ENCODE results near the gene TMEM120B.

Gene TMEM120B

DNA sequence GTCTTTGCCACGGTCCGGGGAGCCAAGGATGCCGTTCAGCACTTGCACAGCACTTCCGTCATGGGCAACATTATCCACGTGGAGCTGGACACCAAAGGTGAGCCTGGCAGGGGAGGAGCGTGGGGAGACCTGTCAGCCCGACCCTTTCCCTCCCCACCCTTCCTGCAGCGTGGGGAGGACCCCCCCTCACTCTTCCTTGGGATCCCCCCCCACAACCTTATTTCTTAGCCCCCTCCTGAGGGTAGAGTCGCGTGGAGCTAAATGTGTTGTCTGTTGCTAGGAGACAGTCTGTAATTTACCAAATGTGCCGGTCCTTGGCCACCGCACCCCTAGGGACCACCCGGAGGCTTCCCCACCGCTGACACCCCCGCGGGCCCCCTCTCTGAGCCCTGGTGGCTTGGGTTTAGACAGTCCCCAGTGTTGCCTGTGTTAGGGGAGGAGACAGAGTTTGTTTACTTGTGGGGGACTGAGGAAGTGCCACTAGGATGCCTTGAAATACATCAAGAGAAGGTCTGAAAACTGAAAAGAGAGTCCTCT, 93.5 kb downstream of the TMEM120B start:
- peak; percentile 66 for DNase-seq

DNA sequence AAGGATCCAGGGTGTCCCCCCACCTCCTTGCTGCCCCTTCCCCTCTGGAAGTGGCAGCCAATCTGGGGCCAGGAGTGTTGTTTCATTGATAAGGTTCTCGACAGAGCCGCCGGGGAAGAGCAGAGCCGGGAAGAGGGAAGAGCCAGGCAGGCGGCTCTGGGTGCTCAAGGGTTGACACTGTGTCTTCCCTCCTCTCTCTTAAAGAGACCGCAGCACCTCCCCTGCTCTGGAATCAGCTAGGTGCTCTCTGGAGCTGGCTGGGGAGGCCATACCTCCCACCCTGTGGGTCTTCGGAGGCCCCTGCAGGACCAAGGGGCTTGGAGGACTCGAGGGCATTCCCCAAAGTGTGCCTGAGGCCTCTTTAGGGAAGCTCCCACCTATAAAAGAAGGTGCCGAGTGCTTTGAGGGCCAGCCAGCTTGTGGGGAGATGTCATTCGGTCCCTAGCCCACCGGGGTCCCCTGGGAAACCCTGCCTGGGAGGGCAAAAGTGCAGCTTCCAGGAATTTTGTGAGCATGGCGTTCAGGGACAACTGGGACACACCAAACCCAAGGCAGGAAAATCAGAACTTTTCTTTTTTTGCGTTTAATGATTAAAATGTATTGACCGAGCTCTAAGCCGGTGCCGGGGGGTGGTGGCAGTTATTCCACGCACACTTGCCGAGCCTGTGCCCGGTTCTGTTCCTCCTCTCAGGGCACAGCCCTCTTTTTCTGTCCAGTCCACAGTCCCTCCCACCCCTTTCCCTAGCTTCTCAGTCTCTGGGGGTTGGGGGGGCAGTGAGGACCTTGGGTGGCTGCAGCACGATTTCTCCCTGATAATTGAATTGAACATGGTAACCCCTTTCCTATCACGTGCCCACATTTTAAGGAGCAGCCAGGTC, 94.2 kb downstream of the TMEM120B start:
- no peak for DNase-seq

DNA sequence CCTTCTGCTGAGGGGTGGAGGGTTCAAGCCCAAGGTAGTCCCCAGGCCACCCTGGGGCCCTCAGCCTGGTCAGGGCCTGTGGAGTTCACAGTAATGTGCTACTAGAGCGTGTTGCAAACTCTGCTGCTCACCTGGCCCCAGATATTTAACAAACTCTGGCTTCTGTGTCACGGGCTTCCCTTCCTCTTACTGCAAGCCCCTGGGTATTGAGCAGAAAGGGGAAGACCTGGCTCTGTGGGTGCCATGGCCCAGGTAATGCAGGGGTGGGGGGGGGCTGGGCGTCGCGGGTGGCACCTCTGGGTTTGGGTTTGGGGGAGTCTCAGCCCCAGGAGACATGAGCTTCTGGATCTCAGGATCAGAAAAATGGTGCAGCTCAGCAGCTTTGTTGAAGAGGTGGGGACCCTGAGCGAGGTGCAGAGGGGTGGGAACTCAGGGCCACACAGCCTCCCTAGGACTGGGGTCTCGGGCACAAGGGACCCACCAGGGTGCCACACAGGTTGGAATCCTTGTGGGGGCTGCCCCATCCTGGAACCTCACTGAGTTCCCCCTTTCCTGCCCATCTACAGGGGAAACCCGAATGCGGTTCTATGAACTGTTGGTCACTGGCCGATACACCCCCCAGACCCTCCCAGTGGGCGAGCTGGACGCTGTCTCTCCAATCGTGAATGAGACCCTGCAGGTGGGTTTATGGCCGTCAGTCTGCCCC, 95.2 kb downstream of the TMEM120B start:
- DNase-seq: no peak

DNA sequence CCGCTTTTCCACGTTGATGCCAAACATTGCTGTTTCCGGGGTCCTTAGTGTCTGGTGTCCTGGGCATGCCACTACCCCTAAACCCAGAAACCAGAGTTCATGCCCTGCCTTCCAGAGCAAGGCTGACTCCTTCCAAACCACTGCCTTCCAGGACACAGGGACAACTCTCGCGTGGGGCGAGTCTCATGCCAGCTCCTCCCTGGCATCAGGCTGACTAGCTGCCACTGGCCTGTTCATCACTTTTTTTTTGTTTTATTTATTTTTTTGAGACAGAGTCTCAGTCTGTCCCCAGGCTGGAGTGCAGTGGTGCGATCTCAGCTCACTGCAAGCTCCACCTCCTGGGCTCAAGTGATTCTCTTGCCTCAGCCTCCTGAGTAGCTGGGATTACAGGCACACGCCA, 96.1 kb downstream of the TMEM120B start:
- no peak for DNase-seq

DNA sequence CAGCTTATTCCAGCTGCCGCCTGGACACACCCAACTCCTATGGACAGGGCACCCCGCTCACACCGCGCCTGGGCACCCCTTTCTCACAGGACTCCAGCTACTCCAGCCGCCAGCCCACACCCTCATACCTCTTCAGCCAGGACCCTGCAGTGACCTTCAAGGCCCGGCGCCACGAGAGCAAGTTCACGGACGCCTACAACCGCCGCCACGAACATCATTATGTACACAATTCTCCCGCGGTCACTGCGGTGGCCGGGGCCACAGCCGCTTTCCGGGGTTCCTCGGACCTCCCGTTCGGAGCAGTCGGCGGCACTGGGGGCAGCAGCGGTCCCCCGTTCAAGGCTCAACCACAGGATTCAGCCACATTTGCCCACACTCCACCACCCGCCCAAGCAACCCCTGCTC, 97.2 kb downstream of the TMEM120B start:
- DNase-seq: no peak

DNA sequence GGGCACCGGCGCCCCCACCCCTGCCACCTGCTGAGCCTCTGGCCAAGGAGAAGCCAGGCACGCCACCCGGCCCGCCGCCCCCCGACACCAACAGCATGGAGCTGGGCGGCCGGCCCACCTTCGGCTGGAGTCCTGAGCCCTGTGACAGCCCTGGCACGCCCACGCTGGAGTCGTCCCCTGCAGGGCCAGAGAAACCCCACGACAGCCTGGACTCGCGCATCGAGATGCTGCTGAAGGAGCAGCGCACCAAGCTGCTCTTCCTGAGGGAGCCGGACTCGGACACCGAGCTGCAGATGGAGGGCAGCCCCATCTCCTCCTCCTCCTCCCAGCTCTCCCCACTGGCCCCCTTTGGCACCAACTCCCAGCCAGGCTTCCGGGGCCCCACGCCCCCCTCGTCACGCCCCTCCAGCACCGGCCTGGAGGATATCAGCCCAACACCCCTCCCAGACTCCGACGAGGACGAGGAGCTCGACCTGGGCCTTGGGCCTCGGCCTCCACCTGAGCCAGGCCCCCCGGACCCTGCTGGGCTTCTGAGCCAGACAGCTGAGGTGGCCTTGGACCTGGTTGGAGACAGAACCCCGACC, 97.8 kb downstream of the TMEM120B start:
- DNase-seq: no peak

DNA sequence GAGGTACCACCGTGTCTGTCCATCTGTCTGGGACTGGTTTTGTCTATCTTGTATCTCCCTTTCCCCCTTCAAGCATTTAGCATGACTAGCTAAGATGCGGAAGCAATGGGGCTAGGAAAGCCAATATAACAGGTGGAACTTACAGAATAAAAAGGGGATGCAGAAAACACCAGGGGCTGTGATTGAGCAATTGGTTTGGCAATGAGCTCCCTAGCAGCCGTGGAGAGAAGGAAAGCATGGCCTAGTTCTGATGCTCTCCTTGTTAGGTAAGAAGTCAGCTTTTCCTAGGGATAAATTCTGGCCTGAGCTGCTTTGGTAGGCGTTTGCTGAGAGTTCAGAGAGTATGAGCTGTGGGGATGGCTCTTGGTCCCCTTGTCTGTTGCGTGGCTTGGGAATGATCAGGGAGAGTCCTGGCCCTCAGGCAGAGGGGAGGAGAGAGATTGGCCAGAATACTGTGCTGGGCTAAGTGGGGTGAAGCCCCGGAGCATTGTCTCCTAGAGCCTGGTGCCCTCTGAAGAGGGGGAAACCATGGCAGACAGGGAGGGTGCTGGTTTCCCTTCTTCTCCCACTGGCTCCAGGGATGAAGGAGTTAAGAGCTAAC, 98.4 kb downstream of the TMEM120B start:
- no peak for DNase-seq

DNA sequence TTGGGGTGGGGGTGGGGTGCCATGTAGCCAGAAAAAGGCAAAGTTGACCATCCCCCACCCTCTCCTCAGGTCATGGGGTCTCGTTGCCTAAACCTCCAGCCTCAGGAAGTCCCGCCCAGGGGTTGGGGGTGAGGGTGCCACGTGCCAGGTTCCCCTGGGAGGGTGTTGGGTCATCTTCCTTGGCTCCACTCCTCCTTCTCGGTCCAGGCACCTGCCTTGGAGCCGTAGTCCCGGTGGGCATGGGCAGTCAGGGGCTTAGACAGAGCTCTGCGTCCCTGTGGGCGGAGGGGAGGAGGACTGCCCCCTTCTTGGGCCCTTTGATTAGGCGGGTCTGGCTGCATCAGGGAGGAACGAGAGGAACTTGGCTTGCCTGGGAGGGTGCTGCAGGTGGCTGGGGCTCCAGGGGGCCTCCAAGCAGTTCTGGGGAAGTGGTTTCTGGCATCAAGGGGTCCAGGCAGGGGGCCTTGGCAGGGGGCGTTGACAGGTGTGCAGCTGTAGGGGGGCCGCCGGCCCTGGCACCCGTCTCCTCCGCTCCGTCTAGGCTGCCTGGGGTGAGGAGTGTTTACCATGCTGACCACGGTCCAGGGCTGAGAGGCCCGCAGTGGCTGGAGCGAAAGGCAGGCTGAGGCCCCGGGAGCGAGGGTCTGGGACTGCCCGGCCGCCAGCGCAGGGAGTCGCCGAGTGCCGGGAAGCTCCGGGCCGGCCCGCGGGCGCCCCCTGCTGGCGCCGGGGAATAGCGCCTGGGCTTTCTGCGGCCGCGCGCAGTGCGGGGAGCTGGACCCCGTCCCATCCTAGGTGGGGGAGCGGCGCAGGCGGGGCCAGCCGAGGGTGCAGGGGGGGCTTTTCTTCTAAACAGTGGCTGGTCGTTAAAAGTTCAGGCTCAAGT, 99.1 kb downstream of the TMEM120B start:
- DNase-seq: peak; percentile 75

DNA sequence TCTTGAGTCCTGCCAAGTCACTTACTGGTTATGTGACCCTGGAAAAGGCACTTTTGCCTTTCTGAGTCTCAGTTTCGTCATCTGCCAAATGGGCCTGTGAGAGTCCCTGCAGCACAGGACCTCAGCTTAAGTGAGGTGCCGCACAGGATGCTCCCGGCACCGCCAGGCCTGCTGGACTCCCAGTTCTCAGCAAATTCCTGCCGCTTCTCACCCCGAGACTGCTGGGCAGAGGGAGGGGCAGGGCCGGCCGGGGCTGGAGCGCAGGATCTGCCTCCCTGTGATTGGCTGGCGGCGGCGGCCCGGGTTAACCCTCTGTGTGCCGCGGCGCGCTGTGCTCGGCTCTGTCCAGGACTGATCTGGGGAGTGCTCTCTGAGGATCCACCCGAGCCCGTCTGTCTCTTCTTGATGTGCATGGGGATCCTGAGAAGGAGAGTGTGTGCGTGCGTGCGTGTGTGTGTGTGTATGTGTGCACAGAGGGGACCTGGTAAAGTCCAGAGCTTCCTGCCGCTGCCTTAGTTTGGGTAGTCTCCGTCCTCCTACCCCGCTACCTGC, 99.8 kb downstream of the TMEM120B start:
- DNase-seq: no peak

DNA sequence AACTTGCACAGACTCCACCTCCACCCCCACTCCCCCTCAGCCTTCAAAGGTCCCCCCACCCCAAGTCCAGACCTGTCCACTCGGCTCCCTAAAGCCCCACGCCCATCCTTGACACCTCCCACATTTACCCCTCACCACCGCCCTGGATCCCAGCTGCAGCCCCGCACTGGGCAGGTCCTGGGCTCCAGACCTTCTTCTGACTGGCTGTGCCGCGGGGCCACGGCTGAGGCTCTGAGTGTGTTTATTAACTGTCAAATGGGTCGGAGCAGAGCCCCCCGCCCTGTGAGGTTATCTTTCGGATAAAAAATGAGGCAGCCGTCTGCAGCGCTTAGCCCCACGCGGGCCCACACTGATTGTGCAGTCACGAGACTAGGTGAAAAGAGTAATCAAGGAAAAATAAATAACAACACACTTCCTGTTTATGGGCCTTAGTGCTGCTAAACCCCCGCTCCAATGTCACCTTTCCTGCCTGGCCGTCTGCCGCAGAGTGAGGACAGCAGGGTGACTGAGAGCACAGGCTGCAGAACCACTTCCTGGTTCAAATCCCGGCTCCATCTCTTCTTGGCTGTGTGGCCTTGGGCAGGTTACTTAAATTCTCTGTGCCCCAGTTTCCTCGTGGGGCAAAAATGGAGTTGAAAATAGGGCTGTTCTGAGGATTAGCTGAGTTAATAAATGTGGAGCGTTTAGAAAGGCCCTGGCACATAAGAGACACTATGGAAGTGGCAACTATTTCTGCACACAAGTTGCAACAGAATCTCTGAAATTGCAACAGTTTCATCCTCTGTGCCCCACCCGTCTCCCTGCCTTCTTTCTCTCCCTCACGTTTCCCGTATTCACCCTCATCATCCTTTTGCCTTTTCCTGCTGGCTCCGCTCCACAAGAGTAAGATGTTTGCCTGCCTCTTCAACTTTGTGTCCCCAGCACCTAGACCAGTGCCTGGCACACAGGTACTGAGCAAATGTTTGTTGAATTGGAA, 100.7 kb downstream of the TMEM120B start:
- DNase-seq: no peak

DNA sequence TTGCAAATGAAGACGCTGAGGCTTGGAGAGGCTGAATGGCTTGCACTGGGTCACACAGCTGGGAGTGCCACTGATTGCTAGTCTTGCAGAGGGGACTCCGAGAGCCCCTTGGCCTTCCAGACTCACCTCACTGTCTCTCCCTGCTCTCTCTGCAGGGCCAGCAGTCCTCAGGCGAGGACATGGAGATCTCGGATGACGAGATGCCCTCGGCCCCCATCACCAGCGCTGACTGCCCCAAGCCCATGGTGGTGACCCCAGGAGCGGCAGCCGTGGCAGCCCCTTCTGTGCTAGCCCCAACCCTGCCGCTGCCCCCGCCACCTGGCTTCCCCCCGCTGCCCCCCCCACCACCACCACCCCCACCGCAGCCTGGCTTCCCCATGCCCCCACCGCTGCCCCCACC, 101.4 kb downstream of the TMEM120B start:
- no peak for DNase-seq

DNA sequence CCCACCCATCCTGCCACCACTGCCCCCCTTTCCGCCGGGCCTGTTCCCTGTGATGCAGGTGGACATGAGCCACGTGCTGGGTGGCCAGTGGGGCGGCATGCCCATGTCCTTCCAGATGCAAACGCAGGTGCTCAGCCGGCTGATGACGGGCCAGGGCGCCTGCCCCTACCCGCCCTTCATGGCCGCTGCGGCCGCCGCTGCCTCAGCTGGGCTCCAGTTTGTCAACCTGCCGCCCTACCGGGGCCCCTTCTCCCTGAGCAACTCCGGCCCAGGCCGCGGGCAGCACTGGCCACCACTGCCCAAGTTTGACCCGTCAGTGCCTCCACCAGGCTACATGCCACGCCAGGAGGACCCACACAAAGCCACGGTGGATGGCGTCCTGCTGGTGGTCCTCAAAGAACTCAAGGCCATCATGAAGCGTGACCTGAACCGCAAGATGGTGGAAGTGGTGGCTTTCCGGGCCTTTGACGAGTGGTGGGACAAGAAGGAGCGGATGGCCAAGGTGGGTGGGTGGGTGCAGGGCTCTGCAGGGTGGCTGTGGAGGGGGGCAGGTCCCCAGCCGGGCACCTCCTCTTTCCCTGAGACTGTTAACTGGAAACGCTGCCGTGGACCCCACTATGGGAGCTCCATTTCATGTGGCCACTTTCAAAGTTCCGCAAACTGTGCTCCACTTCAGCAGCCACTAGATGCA, 102.0 kb downstream of the TMEM120B start:
- no peak for DNase-seq

DNA sequence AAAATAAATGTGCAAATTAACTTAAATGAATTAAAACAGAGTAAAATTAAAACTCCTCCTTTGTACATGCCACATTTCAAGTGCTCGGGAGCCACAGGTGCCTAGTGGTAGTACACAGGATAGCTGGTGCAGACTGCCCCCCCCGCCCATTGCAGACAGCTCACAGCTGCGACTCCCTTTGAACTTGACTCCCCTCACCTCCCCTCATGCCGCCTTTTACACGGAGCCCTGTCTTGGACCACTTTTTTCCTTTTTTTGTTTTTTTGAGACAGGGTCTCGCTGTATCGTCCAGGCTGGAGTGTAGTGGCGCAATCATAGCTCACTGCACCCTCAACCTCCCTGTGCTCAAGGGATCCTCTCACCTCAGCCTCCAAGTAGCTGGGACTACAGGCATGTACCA, 102.7 kb downstream of the TMEM120B start:
- no peak for DNase-seq

DNA sequence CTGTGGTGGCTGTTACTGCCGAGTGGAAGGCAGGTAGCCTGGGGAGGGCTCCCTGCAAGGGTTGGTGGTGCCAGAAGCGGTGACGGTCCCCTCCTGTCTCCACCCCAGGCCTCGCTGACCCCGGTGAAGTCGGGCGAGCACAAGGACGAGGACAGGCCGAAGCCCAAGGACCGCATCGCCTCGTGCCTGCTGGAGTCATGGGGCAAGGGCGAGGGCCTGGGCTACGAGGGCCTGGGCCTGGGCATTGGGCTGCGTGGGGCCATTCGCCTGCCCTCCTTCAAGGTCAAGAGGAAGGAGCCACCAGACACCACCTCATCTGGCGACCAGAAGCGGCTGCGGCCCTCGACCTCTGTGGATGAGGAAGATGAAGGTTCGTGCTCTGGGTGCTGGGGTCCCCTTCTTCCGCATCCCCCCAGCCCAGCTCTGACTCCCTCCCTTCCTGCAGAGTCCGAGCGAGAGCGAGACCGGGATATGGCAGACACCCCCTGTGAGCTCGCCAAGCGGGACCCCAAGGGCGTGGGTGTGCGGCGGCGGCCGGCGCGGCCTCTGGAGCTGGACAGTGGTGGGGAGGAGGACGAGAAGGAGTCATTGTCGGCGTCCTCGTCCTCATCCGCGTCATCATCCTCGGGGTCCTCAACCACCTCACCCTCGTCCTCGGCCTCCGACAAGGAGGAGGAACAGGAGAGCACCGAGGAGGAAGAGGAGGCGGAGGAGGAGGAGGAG, 104.5 kb downstream of the TMEM120B start:
- DNase-seq: no peak

DNA sequence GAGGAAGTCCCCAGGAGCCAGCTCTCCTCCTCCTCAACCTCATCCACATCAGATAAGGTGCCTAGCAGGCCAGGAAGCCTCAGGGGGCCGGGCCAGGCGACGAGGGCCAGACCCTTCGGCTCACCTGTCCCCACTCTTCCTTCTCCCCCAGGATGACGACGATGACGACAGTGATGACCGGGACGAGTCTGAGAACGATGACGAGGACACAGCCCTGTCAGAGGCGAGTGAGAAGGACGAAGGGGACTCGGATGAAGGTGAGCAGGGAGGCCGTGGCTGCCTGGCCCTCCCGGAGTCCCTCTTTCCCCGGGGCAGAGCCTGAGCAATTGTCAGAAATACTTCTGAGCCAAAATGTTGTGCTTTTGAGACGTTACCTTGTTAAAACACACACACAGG, 105.1 kb downstream of the TMEM120B start:
- DNase-seq: no peak

DNA sequence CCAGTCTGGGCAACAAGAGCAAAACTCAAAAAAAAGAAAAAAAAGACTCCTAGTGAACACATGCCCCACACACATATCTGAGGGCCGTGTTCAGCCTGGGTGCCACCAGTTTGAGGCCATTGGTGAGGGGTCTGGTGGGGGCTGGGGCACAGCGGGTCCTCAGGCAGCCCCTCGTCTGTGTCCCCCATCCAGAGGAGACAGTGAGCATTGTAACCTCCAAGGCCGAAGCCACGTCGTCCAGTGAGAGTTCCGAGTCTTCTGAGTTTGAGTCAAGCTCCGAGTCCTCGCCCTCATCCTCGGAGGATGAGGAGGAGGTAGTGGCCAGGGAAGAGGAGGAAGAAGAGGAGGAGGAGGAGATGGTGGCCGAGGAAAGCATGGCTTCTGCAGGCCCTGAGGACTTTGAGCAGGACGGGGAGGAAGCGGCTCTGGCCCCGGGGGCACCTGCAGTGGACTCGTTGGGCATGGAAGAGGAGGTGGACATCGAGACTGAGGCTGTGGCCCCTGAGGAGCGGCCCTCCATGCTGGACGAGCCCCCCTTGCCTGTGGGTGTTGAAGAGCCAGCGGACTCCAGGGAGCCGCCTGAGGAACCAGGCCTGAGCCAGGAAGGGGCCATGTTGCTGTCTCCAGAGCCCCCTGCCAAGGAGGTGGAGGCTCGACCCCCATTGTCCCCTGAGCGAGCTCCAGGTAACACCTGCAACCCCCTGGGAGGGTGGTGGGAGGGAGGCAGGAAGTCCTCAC, 106.8 kb downstream of the TMEM120B start:
- no peak for DNase-seq

DNA sequence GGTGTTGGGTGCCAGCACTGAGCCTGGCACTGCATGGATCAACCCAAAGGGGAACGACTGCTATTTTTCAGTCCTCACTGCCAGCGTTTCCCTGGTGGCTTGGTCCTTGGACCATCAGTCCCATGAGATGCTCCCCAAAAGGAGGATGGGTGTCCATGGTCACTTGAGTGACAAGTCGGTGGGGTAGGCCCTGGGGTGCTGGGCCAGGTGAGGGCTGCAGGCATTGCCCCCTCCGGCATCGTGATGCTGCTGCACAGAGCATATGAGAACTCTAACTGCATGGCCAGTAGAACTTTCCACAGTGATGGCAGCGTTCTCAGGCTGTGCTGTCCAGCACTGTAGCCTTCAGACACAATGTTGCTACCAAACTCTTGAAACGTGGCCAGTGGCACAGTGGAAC, 107.5 kb downstream of the TMEM120B start:
- no peak for DNase-seq

DNA sequence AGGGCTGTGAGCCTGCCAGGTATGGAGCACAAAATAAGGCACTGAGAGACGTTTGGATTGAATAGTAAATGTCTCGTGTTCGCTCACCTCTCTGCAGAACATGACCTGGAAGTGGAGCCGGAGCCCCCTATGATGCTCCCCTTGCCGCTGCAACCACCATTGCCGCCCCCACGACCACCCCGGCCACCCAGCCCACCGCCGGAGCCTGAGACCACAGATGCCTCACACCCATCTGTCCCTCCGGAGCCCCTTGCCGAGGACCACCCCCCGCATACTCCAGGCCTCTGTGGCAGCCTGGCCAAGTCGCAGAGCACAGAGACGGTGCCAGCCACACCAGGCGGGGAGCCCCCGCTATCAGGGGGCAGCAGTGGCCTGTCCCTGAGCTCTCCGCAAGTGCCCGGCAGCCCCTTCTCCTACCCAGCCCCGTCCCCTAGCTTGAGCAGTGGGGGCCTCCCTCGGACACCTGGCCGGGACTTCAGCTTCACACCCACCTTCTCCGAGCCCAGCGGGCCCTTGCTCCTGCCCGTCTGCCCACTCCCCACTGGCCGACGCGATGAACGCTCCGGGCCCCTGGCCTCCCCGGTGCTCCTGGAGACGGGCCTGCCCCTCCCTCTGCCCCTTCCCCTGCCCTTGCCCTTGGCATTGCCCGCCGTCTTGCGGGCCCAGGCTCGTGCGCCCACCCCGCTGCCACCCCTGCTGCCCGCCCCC, 110.0 kb downstream of the TMEM120B start:
- no peak for DNase-seq

Measured in CD4-positive, alpha-beta T cell treated with Interleukin-12 subunit alpha and Interleukin-12 subunit beta, for 1 hour (primary cell).